Breast epithelium (tissue), 4 donors: Measurements from ENCODE around the gene FAM78B. TPM values are rescaled to one million over a fixed set of nuclear protein-coding genes. Genes with fewer than 3 reads are reported as not detected.

Experiments used
- DNase-seq, 2 donors: peaks; one replicate each; pipeline ENCODE4 v3.0.0-alpha.2; 2019; ENCODE audit warnings: low spot score in 2 of 2
- H3K27ac ChIP-seq, 2 donors: fragments of 200-600 bp; sonication (generic) in 1 of 2; one replicate each; pipeline ENCODE4 v1.5.1; 2016 to 2019; ENCODE audit warnings: mild to moderate bottlenecking in 1 of 2
- H3K27me3 ChIP-seq, 2 donors: fragments of 200-600 bp; sonication (generic) in 1 of 2; one replicate each; pipeline versions ENCODE4 v1.5.1 to v1.6.0; 2017 to 2019; ENCODE audit warnings: control low read depth in 1 of 2, mild to moderate bottlenecking in 1 of 2
- H3K36me3 ChIP-seq: fragments of 200-600 bp; one replicate; pipeline ENCODE4 v1.5.1; 2019
- H3K4me1 ChIP-seq, 2 donors: fragments of 200-600 bp; sonication (generic); one replicate each; pipeline ENCODE4 v1.5.1; 2016 to 2019; ENCODE audit warnings: control low read depth in 1 of 2
- H3K4me3 ChIP-seq, 3 donors: fragments of 200-600 bp; sonication (generic); 1 replicate in 2 of 3; 2 replicates in 1 of 3; pipeline ENCODE4 v1.5.1; 2016 to 2019; ENCODE audit warnings: mild to moderate bottlenecking in 3 of 3, moderate library complexity in 2 of 3
- H3K9me3 ChIP-seq, 2 donors: fragments of 200-600 bp; sonication (generic) in 1 of 2; one replicate each; pipeline ENCODE4 v1.5.1; 2016 to 2019; ENCODE audit warnings: control low read depth in 1 of 2
- CTCF ChIP-seq, 3 donors: fragments of 450-650 bp; IDR thresholded peaks; one replicate each; pipeline ENCODE4 v1.5.1; 2016 to 2017; ENCODE audit warnings: antibody characterized with exemption in 3 of 3, mild to moderate bottlenecking in 3 of 3, moderate library complexity in 3 of 3
- POLR2A ChIP-seq: fragments of 450-650 bp; IDR thresholded peaks from one replicate; pipeline ENCODE4 v1.6.1; 2016; ENCODE audit warnings: antibody characterized with exemption, mild to moderate bottlenecking, moderate library complexity
- POLR2AphosphoS5 ChIP-seq, 3 donors: sonication (generic); formaldehyde crosslinking; IDR thresholded peaks; one replicate each; pipeline ENCODE4 v1.6.1; 2017; ENCODE audit warnings: antibody characterized with exemption in 3 of 3
- intact Hi-C: fragments of 100-400 bp; cut with DNase I; formaldehyde crosslinking; loops from one replicate; pipeline ENCODE4 v1.15.1; 2023; ENCODE audit warnings: low total_unique reads
- total RNA-seq, 3 donors: library from RNA; depleted of rRNA; stranded (reverse); fragments of >200 nt; gene quantifications; one replicate each; pipeline ENCODE4 v1.1.0, GENCODE V29; 2016

Gene FAM78B
- total RNA-seq, 3 donors from 2014 or later, result 0.98 to 3.2 (median 1.2) TPM

GRCh38 chr1:166087734-166088571, 78.8 kb downstream of the FAM78B start:
- no peaks in the 10 kb centered on the region for H3K9me3 ChIP-seq
- H3K4me1 ChIP-seq, result no peaks in the 10 kb centered on the region
- no peaks in the 10 kb centered on the region for H3K36me3 ChIP-seq
- no peaks in the 10 kb centered on the region for H3K27me3 ChIP-seq
- H3K4me3 ChIP-seq, result no peak overlapping the region
- DNase-seq, result no peak
- H3K27ac ChIP-seq, result no peak overlapping the region
- no peak for TF ChIP-seq POLR2A
- TF ChIP-seq CTCF (IDR thresholded peaks at IDR 0.05), result no peak
- no peak for TF ChIP-seq POLR2AphosphoS5 (IDR thresholded peaks at IDR 0.05)
- intact Hi-C loops, result no loop called here

- Histone ChIP-seq H3K27me3 (no peaks in the 10 kb centered on the region), H3K27ac (no peak overlapping the region), H3K4me1 (no peaks in the 10 kb centered on the region), H3K9me3 (no peaks in the 10 kb centered on the region), H3K4me3 (no peak overlapping the region), H3K36me3 (no peaks in the 10 kb centered on the region)
- no peak for DNase-seq
- TF ChIP-seq POLR2AphosphoS5 (IDR thresholded peaks at IDR 0.05), result no peak
- TF ChIP-seq CTCF (IDR thresholded peaks at IDR 0.05), result no peak
- TF ChIP-seq POLR2A, result no peak
- intact Hi-C loops, result no loop called here
Measured at GRCh38 chr1:166086113-166086883, 80.5 kb downstream of the FAM78B start.

- Histone ChIP-seq H3K36me3 (no peaks in the 10 kb centered on the region), H3K9me3 (no peaks in the 10 kb centered on the region), H3K27ac (no peak overlapping the region), H3K4me1 (no peaks in the 10 kb centered on the region), H3K4me3 (no peak overlapping the region), H3K27me3 (no peaks in the 10 kb centered on the region)
- no peak for DNase-seq
- intact Hi-C loops, result no loop called here
- TF ChIP-seq POLR2A (no peak), POLR2AphosphoS5 (IDR thresholded peaks at IDR 0.05) (no peak), CTCF (IDR thresholded peaks at IDR 0.05) (no peak)
Measured at GRCh38 chr1:166084613-166085012, 82.2 kb downstream of the FAM78B start.

- intact Hi-C loops, result no loop called here
- H3K4me3 ChIP-seq, result no peak overlapping the region
- H3K9me3 ChIP-seq, result no peaks in the 10 kb centered on the region
- H3K4me1 ChIP-seq, result no peaks in the 10 kb centered on the region
- TF ChIP-seq CTCF (IDR thresholded peaks at IDR 0.05) (no peak), POLR2A (no peak), POLR2AphosphoS5 (IDR thresholded peaks at IDR 0.05) (no peak)
- no peaks in the 10 kb centered on the region for H3K27me3 ChIP-seq
- H3K27ac ChIP-seq, result no peak overlapping the region
- DNase-seq, result no peak
- no peaks in the 10 kb centered on the region for H3K36me3 ChIP-seq
Measured at GRCh38 chr1:166083887-166084286, 82.9 kb downstream of the FAM78B start.

GRCh38 chr1:166082601-166083000, 84.2 kb downstream of the FAM78B start:
- Histone ChIP-seq H3K36me3 (no peaks in the 10 kb centered on the region), H3K27ac (no peak overlapping the region), H3K4me3 (no peak overlapping the region), H3K9me3 (no peaks in the 10 kb centered on the region), H3K4me1 (no peaks in the 10 kb centered on the region), H3K27me3 (no peaks in the 10 kb centered on the region)
- DNase-seq, result no peak
- TF ChIP-seq POLR2A, result no peak
- no peak for TF ChIP-seq CTCF (IDR thresholded peaks at IDR 0.05)
- no peak for TF ChIP-seq POLR2AphosphoS5 (IDR thresholded peaks at IDR 0.05)
- intact Hi-C loops, result no loop called here
